Ramos (cell line): ENCODE results near the gene TBCCD1.

Experiments
- in situ Hi-C: fragments of 300-500 bp; cut with MboI; formaldehyde crosslinking; loops from one replicate; pipeline ENCODE4 v1.14.3; 2022; ENCODE audit warnings: low sequenced_read_pairs; ENCODE audit not compliant: unreplicated experiment

The TBCCD1 gene

GRCh38 chr3:186523434-186523833 lies 43.7 kb downstream of the TBCCD1 start:
- in situ Hi-C loops: no loop called here

DNA sequence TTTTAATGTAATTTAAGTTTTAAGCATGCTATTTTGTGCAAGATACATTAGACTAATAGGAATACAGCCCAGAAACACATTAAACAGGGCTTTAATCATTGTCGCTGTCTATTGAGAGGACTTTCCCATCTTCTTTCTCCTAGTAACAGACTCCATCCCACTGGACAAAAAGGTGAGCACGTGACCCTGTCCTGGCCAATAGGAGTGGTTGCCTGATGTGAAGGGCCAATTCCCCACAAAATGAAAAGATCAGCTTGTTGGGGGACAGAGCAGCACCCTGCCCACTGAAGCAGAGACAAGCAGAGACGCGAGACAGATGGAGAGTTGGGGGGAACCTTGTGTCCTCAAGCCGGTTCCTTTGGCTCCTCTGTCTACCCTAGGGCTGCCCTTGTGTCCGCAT lies 44.1 kb downstream of the TBCCD1 start:
- in situ Hi-C loops: no loop called here

DNA sequence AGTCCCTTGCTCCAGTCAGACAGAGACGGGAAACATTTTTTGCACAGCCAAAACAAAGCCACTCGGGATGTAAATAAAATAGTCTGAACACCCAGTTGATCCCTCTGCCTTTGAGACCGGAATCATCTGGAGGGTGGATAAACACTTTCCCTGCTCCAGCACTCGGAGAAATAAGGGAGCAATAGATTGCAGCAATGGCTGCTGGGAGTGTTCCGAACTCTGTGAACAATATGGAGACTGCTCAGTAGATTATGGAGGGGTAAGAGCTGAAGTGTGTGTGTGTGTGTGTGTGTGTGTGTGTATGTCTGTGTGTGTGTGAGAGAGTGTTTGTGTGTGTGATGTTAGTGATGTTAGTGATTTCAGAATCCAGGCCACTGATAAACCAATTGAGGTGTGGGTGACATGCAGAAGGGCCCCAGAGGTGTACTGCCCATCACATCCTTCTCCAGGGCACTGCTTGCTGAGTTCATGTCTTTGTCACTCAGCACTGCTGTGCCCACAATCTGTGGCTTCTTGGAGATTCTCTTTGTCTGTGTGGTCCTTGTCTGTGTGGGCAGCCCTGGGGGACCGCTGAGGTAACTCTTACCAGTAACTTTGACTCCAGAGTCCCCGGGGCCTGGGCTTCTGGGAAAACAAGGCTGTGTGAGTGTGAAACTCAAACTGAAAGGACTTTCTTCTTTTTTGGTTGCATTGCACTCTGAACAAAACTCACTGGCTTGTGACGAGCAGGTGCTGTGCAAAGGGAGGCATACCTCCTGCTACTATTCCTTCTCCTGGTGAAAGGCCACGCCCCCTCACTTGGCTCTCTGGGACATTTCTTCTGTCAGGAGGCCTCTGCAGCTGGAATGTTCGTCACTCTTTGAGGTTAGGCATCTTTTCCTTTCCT lies 45.9 kb downstream of the TBCCD1 start:
- in situ Hi-C loops: no loop called here

- in situ Hi-C loops: no loop called here
These were observed 46.7 kb downstream of the TBCCD1 start for GRCh38 chr3:186520431-186520830.

GRCh38 chr3:186519021-186519658 lies 48.0 kb downstream of the TBCCD1 start:
- in situ Hi-C loops: no loop called here

DNA sequence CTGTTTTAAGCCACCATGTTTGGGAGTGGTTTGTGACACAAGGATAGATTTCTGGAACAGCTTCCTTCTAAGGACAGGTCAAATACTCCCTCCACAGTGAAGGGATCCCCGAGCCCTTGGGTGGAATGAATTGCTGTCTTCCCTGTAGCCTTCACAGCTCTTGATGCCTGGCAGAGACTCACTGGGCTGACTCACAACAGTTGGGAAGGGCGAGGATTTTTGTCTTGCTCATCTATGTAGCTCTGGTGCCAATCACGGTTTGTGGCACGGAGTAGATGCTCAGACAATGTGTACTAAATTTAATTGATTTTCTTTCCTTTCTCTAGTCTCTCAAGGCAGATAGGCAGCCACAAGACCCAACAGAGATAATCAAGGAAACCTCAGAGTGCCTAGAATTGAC lies 49.9 kb downstream of the TBCCD1 start:
- in situ Hi-C loops: no loop called here

- in situ Hi-C loops: no loop called here
These were observed 50.5 kb downstream of the TBCCD1 start for GRCh38 chr3:186516646-186517045.

- in situ Hi-C loops: no loop called here
These were observed 52.0 kb downstream of the TBCCD1 start for GRCh38 chr3:186515125-186515524.

DNA sequence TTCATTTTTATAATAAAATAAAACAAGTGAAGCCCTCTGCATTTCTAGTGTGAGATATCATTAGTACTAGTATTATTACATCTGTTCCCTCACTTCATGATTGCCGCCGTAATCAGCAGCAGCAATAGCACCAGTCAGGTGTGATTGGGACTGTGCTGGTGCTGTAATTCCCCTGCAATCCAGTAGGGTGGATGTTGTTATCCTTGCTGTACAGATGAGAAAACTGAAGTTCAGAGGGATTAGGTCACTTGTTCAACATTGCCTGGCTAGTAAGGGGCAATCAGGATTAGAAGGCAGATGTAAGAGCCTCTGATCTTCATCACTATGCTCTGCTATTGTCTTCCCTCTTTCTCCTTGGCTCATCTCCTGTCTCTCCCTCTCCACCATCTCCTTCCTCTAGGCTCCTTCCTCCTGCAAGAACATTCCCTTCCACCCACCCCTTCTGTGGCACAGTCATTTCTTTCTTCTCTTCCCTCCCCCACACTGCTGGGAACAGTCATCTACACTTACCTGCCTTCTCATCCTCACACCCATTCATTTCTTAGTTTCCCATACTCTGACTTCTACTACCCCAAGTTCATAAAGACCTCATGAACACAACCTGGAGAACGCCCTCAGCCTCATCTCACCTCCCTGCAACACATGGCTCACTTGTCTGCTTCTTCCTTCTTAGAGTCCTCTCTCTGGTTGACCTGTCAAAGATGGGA lies 52.7 kb downstream of the TBCCD1 start:
- in situ Hi-C loops: no loop called here

DNA sequence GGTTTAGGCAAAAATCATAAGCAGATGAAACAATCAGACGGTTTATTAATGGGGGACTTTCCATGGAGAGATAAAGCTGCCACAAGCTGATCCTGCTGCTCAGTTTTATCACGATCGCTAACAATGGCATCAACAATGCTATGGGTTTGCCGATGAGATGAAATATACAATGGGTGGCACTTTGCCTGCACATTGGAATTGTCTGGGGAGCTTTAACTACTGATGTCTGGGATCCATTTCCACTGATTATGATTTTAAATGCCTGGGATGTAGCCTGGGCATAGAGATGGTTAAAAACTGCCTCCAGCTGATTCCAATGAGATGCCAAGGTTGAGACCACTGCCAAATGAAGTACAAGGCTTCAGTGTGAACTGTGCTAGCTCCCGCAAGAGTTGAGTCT lies 53.8 kb downstream of the TBCCD1 start:
- in situ Hi-C loops: no loop called here

DNA sequence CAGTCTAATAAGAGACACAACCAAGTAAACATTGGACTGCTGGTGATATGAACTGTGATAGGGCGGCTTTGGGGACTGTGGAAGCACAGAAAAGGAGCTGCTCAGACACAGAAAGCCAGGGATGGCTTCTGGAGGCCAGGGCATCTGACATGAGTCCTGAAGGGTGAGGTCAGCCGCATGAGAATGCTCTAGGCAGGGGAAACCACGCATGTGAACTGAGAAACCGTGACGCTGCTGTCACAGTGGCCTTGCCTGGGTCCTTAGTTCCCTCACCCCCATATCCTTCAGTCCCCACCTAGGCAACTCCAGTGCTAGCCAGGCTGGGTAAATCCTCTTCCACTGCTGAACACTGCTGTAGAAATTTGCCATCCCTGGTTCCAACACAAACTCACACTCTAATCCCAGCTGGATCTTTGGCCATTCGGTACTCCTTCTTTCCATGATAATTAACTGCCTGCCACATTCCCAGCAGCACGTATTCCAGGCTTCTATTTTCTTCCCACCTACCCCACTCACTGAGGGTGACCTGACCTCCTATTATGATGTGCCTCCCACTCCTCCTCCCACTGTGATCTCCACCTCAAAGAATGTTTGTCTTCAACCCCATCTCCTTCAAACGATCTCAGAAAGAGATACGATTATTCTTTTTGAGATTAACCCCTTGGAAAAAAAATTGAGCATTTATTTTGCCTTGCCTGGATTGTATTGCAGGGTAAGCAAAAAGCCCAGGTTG lies 54.4 kb downstream of the TBCCD1 start:
- in situ Hi-C loops: no loop called here

DNA sequence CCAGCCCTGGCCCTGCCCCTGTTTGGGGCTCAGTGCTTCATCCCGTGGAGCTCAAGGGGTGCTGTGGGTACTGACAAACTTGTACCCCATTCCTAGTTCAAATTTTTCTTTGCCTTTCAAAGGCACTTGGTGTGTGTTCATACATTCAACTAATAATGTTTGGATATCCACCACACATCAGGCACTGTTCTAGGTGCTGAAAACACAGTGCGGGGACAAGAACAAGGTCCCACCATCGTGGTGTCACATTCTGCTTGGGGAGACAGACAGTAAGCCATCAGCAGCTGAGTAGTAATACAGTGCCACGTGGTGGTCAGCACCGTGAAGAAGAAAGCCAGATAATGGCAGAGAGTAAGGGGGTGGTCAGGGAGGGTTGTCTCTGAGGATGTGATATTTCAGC lies 55.4 kb downstream of the TBCCD1 start:
- in situ Hi-C loops: no loop called here

GRCh38 chr3:186511245-186511644 lies 55.9 kb downstream of the TBCCD1 start:
- in situ Hi-C loops: no loop called here

DNA sequence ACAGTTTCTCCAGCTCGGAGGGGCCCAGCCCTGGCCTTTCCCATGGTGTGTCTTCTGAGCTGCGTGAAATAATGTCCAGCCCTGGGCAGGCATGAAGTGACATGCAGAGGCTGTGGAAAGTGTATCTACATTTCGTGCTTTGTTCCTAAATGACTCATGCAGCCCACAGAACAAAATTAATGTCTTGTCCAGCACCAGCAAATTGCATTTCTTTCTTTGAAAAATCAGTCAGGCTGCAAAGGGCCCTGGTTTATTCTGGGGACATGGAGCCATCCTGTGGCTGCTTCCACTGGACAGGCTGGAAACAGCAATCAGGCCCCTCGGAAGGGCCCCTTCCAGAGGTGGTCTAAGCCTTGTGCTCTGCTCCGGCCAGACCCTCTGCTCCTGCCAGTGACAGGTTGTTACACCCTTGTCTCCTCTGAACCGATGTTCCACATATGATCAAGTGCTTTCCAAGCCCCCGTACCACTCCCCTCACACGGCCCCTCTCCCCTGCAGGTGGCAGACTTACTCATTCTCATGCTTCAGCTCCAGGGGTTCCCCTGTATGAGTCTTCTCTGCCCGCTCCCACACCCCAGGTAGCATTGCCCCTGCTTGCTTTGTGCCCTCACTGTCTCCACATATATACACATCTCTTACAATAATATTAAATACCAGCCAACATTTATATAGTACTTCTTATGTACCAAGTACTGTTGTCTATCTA lies 56.6 kb downstream of the TBCCD1 start:
- in situ Hi-C loops: no loop called here

GRCh38 chr3:186509423-186509822 lies 57.7 kb downstream of the TBCCD1 start:
- in situ Hi-C loops: no loop called here

GRCh38 chr3:186506857-186507256 lies 60.3 kb downstream of the TBCCD1 start:
- in situ Hi-C loops: no loop called here

DNA sequence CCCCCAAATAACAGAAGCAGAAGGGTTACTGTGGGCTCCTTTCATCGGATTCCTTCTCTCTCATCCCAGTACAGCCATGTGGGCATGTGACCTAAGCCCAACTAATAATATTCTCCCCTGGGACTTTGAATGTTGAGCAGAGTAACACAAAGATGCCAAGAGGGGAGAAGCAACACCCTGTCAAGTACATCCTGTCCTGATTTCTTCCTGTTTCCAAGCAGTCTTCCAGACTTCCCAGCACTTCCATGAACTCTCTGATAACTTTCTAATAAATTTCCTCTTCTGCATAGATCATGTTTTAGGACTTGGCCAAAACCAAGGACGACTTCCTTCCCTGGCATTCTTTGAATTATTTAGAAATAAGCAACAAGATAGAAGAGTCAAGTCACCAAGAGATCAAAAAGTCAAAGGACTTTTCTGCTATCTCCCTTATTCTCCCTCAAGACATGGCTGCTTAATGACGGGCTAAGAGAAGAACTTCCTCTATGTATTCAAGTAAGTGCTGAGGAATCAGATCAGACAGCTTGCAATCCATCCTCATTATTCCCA lies 60.9 kb downstream of the TBCCD1 start:
- in situ Hi-C loops: no loop called here

DNA sequence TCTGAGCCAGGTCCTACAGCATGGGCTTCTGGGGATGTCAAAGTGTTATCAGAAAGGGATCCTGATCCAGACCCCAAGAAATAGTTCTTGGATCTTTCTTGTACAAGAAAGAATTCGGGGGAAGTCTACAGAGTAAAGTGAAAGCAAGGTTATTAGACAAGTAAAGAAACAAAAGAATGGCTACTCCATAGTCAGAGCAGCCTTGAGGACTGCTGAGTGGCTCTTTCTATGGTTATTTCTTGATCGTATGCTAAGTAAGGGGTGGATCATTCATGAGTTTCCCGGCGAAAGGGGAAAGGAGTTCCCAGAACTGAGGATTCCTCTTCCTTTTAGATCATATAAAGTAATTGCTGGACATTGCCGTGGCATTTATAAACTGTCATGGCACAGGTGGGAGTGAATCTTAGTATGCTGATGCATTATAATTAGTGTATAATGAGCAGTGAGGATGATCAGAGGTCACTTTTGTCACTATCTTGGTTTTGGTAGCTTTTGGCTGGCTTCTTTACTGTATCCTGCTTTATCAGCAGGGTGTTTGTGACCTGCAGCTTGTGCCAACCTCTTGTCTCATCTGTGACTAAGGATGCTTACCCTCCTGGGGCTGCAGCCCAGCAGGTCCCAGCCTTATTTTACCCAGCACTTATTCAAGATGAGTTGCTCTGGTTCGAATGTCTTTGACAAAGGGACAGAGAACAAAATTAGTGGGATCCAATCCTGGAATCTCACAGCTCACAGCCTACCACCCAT lies 64.0 kb downstream of the TBCCD1 start:
- in situ Hi-C loops: no loop called here
